22Rv1 (cell line): ENCODE data around the gene TCEAL9.

Source experiments
- H3K27ac ChIP-seq: fragments of 450-650 bp; 2 replicates; pipeline ENCODE4 v1.5.1; 2017
- CTCF ChIP-seq: fragments of 450-650 bp; IDR thresholded peaks from 2 replicates; pipeline ENCODE4 v1.5.1; 2017; ENCODE audit warnings: mild to moderate bottlenecking
- ZFX ChIP-seq: fragments of 450-650 bp; IDR thresholded peaks from 2 replicates; pipeline ENCODE4 v1.6.1; 2017; ENCODE audit warnings: antibody characterized with exemption, borderline replicate concordance

The TCEAL9 gene

DNA sequence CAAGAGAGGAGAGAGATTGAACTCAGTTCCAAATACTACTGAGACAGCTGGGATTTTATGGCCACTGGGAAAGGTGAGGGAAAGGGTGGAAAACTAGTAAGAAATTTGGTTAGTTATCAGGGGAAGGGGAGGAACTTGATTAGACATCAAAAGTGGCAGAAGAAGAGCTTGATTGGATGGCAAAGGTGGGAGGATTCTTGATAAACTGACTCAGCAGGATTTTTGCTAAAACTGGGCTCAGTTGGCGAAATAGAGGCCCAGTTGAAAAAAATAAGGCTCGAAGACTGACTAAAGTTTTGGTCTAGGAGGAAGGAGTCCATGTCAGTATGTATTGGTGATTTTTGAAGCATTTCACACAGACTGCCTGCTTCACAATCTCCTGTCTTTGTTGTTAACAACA lies 30.0 kb downstream of the TCEAL9 start:
- TF ChIP-seq ZFX: no peak
- TF ChIP-seq CTCF: no peak
- no peak overlapping the region for H3K27ac ChIP-seq

GRCh38 chrX:103393487-103393886 lies 37.2 kb downstream of the TCEAL9 start:
- no peak for TF ChIP-seq CTCF
- TF ChIP-seq ZFX: no peak
- no peak overlapping the region for H3K27ac ChIP-seq

GRCh38 chrX:103396186-103396585 lies 39.9 kb downstream of the TCEAL9 start:
- TF ChIP-seq ZFX (no peak), CTCF (no peak)

GRCh38 chrX:103396660-103397059 lies 40.4 kb downstream of the TCEAL9 start:
- H3K27ac ChIP-seq: no peak overlapping the region
- TF ChIP-seq CTCF: no peak
- no peak for TF ChIP-seq ZFX

More at GRCh38 chrX:103396186-103396585, 39.9 kb downstream of the TCEAL9 start:
- H3K27ac ChIP-seq: no peak overlapping the region

DNA sequence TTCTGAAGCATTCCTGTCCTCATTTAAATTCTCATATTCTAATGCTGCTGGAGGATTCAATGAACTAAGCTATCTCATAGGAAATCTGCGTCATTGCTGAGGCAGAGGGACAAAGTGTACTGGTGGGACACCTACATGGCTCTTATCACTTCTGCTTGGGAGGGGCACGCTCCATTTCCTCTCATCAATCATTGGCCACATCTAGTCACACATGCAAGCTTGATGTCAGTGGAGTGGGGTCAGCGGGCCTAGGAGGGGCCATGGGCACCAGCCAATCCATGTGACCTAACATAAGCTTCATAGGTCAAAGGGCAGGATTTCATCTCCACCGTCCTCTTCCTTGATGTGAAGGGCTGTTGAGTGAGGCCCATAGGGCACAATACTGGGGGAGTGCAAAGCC lies 41.4 kb downstream of the TCEAL9 start:
- no peak for TF ChIP-seq ZFX
- no peak for TF ChIP-seq CTCF
- H3K27ac ChIP-seq: no peak overlapping the region

DNA sequence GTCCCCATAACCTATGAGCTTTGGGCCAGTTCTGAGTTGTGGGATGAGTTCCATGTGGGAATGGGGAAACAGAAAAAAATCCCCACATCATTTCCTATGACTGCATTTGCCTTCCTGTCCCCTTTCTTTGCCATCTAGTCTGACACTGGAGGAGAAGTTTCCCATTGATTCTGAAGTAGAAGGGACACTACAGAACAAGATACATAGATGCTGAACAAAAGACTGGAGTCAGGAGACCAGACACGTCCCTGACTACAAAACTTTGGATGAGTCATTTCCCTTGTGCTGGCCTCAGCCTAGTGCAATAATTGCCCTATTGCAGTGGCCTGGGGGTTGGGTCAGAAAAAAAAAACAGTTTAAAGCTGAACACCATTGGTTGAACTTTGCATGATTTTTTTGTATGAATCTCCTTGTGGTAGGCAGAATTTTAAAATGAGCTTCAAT lies 42.1 kb downstream of the TCEAL9 start:
- no peak overlapping the region for H3K27ac ChIP-seq
- TF ChIP-seq CTCF (no peak), ZFX (no peak)

DNA sequence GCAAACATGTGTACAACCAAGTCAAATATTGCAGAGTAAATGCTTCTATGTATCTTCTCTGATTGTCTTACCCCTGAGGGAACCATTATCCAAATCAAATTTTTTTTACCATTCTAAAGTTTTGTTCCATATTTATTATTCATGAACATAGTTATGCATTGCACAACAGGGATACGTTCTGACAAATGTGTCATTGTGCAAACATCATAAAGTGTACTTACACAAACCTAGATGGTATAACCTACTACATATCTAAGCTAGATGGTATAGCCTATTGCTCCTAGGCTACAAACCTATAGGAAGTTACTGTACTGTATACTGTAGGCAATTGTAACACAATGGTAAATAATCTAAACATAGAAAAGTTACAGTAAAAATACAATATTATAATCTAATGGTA lies 43.4 kb downstream of the TCEAL9 start:
- H3K27ac ChIP-seq: no peak overlapping the region
- no peak for TF ChIP-seq CTCF
- no peak for TF ChIP-seq ZFX
